CD4-positive, alpha-beta T cell treated with Interleukin-17A for 4 hours (primary cell): ENCODE data around the gene CHRNA4.
"Not testable (repeated sequence)": the region's sequence is repeated elsewhere in the genome, so short reads cannot be mapped to it uniquely, and the experiment has no call there.

ENCODE experiments used
- DNase-seq: peaks from one replicate; pipeline ENCODE4 v3.0.0-alpha.2; 2020; ENCODE audit warnings: mixed read lengths

CHRNA4 gene

DNA sequence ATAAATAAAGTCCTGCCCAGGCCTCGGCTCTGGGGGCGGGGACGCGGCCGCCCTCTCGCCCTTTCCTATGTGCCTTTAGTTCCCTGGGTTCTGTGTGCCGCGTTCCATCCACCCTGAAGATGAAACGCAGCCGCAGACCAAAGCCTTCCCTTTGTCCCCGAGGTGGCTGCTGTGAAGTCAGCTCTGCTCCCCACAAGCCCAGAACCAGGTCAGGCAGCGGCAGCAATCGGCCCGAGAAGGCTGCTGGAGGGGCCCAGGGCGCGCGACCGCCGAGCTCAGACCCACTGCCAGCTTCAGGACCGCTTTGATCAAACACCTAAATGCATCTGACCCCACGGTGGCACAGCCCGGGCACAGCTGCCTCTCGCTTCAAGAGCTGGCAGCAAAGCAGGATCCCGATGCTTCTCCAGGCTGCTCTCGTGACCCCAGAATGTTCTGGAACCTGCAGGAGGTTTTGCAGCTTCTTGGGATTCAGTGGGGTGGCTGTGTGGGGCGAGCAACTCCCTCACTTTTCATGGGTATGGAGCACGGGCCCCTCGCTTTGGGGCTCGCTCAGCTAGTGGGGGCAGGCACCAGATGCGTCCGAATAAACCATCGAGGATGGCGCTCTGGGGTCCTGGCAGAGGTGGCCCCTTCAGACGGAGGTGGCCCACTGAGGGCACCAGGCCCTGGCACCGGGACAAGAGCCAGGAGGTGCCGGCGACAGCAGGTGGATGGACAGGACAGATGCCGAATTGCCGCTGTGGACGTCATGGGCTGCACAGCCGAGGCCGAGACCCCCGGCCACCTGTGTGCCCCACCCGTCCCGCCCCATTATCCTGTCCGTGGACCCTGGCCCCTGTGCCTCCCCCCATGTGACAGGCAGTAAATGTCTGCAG is 13.0 kb downstream of the CHRNA4 start:
- DNase-seq, result no peak

DNA sequence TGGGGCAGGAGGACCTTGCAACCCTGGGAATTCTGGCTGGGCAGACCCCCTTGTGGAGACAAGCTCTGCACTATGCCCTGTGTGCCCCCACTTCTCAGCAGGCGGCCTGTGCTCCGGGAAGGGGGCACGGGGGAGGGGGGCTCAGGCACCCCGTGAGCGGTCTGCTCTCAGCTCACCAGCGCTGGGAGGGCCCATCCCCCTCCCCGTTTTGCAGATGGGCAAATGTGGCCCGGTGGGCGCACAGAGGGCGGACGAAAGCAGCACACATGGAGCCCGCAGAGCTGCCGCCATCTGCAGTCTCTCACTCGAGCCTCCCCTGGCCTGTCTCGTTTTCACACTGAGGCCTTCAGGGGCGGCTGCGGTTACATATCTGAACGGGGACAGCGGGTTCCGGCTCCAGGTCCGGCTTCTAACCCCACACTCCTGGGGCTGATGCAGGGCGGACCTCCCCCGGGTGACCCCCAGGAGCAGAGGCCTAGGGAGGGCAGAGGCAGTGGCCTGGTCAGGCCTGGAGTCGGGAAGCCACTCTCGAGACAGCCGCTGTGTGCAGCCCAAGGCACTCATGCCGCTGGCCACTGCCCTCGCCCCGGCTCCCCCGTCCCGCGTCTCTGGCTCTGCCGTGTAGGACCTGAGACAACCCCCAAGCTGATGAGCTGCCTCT is 13.9 kb downstream of the CHRNA4 start:
- DNase-seq, result no peak

DNA sequence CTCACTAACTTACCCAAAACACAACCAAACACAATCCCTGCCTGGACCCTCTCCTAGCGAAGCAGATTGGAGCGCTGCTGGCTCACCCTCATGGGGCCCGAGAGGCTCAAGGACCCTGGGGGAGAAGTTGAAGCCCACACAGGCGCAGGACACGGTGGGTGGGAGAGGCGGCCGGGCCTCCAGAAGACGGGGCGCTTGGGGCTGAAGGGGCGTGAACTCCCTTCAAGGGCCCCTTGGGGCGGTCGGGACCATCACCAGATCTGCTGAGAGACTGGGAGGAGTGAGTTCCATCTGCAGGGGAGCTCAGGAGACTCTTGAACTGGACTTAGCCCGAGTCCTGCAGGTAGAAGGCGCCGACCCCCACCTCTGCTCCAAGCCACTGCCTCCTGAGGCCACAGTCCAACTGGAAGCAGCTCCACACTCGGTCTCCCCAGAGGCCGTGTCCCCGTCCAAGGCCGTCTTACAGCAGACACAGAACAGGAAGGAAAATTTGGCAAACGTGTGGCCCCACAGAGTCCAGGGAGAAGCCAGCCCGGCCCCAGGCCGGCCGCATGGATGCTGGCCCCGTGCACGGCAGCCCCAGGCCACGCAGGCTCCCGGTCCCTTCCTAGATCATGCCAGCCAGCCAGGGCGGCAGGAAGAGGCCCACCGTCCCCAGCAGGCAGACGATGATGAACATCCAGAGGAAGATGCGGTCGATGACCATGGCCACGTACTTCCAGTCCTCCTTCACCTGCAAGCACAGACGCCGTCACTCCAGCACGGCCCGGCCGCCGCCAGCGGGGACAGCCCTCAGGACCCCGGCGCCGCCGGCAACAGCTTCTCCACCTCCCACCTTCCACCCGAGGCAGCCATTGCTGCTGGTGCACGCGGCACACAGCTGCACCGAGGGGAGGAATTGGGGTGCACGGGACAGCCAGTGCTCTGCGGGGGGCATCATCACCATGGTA is 14.7 kb downstream of the CHRNA4 start:
- no peak for DNase-seq

DNA sequence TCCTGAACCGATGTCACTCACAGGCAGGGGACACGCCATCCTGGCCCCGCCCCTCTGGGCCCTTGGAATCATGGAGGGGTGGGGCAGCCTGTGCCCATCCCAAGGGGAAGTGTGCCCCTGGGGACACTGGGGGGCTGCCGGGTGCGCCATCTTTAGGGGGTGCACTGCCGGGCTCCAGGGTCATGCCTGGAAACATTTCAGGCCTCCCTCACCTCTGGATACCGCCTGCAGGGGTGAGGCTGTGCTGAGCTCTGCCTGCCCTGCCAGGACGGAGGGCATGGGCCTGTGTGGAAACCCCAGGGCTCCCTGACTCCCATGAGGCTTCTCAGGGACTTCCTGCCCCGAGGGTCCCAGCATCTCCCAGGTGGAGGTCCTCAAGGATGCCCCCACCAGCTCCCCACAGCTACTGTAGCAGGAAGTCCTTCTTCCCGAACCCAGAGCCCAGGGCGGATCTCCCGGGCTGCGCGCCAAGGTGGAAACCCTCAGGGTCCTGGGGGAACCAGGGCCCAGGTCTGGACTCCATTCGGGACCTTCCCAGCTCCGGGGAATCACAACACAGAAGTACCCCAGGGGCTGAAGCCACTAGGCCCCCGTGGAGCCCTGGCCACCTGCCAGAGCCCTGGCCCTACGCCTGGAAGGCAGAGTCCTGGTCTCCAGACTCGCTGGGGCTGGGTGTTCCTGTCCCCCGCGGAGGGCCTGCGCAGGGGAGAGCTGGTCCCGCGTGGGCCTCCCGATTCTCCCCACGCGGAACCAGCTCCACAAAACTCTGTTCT is 15.6 kb downstream of the CHRNA4 start:
- DNase-seq, result no peak

DNA sequence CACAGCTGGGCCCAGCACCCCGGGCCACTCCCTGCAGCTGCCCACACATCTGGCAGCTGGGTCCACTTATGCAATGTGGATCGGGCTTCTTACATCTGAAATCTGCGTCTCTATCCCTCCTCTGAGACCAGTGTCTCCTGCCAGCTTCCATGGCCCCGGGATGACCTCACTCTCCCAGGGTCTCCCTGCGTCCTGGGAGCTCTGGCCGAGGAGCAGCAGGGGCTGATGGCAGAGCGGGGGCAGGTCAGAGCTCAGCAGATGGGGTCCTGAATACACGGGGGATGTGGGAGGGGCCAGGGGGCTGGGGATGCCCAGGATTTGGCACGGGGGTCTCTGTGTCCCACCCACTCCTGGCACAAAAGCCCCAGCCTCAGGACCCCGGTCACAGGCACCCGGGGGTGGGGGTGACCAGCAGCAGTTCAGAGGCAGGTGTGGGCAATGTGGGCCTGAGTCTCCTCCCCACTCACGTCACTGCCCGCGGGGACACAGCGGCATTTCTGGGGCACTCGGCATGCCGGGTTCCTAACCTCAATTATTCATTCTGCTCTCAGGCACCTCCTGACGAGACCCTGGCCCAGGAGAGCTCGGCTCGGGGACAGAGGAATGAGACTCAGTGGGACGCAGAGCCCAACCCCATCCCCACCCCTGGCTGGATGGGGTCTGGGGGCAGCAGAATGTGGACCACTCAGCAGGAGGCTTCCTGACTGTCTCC is 16.4 kb downstream of the CHRNA4 start:
- no peak for DNase-seq

DNA sequence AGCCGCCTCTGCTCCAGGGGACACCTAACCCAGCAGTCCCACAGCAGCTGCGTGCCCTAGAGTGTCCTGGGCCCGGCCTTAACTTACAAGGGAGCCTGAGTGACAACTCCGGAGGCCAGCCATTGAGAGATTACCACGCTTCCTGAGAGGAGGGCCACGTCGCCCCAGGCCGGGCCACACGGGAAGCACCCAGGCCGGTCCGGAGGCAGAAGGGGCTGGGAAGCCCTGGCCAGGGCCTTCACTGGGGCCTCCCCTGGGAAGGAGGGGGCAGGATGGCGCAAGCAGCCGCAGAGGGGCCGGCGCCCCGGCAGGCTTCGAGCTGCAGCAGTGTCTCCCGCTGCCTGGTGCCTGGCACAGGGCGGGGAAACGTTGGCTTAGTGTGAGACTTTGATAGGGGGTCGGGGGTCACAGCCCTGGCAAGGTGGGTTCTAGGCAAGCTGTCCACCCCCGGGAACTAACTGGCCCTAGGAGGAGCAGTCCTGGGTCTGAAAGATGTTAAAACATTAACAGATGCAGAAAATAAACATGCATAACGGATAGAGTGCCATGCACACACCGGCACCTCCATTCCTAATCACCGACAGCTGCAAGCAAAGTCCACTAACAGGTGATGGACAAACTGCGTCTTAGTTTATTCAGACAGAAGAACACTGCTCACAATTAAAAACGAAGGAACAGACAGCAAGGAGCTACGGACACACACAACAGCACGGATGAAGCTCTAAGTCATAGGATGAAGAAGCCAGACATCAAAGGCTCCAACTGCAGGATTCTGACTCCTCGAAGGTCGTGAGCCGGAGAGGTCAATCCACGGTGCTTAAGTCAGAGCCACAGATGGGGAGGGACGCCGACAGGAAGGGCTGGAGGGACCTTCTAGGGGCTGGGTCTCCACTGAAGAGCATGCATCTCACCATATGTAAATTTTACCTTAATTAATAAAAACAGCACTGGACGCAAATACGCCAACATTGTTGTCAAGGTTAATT is 17.4 kb downstream of the CHRNA4 start:
- no peak for DNase-seq

DNA sequence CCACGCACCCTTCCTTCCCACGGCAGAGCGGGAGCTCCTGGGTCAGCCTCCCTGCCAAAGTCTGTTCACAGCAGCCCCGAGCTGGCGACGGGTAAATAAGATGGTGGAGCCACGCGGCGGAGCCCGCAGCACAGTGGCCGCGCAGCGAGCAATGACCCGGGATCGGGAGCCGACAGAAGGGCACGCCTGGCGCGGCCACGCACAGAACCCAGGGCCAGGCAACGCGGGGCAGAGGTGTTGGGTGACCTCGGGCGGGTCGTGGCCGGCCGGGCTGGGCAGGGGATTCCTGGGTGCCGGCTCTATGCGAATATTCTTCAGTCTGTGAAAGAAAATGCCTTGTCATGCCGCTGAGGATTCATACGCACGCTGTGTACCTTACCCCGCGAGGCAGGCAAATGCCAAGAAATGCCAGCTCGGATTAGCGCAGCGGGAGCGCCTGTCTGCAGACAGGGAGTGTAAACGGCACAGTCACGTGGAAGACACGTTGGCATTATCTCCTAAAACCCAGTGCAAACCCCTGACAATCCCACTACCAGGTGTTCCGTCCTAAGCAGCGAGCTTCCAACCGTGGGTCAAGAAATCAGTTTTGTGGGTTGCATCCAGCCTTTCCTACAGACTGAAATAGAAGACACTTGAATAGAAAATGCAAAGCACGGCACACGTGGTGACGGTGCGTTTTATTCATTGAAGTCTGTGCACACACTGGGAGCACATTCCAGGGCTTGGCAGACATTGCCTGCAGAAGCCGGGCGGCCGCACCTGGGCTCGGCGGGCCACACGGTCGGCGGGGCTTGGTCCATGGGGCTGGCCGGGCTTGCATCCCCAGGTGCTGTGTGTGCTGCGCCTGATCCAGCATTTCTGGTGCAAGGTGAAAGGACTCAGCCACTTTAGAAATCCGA is 18.3 kb downstream of the CHRNA4 start:
- DNase-seq, result no peak

DNA sequence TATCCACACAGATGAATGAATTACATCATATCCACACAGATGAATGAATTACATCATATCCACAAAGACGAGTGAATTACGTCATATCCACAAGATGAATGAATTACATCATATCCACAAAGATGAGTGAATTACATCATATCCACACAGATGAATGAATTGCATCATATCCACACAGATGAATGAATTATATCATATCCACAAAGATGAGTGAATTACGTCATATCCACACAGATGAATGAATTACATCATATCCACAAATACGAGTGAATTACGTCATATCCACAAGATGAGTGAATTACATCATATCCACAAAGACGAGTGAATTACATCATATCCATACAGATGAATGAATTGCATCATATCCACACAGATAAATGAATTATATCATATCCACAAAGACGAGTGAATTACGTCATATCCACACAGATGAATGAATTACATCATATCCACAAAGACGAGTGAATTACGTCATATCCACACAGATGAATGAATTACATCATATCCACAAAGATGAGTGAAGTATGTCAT is 20.9 kb downstream of the CHRNA4 start:
- DNase-seq, result not testable (repeated sequence)

DNA sequence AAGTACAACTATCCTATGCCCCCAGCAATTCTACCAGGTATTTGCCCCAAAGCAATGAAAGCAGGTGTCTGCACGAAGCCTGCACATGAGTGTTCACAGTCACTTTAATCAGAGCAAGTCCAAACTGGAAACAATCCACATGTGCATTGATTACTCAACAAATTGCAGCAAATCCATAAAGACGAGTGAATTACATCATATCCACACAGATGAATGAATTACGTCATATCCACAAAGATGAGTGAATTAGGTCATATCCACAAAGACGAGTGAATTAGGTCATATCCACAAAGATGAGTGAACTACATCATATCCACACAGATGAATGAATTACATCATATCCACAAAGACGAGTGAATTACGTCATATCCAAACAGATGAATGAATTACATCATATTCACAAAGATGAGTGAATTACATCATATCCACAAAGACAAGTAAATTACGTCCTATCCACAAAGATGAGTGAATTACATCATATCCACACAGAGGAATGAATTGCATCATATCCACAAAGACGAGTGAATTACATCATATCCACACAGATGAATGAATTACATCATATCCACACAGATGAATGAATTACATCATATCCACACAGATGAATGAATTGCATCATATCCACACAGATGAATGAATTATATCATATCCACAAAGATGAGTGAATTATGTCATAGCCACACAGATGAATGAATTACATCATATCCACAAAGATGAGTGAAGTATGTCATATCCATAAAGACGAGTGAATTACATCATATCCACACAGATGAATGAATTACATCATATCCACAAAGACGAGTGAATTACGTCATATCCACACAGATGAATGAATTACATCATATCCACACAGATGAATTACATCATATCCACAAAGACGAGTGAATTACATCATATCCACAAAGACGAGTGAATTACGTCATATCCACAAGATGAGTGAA is 21.7 kb downstream of the CHRNA4 start:
- not testable (repeated sequence) for DNase-seq

DNA sequence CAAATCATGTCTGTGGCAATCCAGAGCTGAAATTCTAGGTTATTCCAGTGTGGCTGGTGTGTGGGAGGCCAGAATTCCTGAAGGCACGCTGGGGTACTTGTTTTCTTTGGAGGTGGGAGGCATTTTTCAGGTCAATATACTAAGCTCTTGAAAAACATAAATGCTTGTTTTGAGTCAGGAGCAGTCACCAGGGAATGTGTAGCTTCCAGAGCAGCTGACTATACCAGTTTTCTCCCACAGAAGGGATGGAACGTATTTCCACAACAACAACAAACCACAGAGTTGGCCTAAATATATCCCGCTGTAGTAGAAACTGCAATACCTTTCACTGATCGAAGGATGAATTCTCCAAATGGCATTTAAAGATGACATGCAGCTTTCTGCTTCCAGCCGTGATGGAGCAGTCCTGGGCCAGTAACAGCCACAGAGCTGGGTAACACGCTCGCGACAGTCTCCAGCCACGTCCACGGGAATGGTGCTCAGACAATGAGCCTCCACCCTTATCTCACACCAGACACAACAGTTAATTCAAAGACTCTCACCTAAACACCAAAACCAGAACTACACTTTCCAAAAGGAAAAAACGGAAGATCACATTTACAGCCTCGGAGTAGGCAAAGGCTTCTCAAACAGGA is 23.2 kb downstream of the CHRNA4 start:
- no peak for DNase-seq

DNA sequence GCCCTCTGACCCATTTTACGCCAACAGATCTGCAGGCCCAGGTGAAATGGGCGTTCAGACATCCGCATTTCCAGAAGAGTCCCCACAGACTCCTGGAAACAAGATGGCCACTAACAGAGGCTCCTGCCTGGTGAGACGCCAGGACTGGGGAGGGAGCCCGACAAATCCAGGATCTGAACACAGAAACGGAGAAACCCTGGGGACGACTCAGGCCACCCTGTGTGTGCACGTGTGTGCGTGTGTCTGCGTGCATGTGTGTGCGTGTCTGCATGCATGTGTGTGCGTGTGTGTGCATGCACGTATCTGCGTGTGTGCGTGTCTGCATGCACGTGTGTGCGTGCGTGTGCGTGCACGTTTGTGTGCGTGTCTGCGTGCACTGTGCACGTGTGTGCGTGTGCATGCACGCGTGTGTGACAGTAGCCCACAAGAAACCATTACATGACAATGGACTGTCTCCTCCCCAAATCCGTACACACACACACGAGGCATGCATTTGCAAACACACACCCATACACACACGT is 24.9 kb downstream of the CHRNA4 start:
- no peak for DNase-seq

DNA sequence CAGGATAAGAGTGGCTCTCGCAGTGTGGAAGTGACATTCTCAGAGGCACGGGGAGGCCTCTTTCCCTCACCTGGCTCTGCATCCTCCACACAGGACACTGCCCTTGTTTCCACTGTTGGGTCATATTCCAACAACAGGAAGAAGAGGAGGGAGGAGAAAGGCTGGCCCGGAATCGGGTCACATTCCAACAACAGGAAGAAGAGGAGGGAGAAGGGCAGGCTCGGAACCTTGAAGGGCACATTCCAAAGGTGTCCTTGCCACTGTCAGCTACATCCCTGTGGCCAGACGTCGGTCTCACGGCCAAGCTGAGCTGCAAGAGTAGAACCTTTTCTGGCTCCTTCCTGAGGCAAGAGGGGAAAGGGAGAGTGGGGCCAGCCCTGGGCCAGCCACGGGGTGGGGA is 25.4 kb downstream of the CHRNA4 start:
- DNase-seq, result no peak

DNA sequence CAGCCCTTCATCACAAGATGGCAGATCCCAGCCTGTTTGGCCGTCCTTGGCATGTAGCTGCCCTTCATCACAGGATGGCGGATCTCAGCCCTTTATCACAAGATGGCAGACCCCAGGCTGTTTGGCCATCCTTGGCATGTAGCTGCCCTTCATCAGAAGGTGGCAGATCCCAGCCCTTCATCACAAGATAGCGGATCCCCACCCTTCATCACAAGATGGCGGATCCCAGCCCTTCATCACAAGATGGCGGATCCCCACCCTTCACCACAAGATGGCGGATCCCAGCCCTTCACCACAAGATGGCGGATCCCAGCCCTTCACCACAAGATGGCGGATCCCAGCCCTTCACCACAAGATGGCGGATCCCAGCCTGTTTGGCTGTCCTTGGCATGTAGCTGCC is 26.1 kb downstream of the CHRNA4 start:
- DNase-seq, result not testable (repeated sequence)

DNA sequence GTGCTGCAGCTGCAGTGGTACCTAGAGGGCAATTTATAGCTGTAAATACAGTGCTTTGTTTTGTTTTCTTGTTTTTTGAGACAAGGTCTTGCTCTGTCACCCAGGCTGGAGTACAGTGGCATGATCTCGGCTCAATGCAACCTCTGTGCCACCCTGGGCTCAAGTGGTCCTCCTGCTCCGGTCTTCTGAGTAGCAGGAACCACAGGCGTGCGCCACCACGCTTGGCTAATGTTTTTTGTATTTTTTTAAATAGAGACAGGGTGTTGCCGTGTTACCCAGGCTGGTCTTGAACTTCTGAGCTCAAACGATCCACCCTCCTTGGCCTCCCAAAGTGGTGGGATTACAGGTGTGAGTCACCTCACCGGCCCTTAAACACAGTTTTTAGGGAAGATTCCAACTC is 26.8 kb downstream of the CHRNA4 start:
- DNase-seq, result no peak

DNA sequence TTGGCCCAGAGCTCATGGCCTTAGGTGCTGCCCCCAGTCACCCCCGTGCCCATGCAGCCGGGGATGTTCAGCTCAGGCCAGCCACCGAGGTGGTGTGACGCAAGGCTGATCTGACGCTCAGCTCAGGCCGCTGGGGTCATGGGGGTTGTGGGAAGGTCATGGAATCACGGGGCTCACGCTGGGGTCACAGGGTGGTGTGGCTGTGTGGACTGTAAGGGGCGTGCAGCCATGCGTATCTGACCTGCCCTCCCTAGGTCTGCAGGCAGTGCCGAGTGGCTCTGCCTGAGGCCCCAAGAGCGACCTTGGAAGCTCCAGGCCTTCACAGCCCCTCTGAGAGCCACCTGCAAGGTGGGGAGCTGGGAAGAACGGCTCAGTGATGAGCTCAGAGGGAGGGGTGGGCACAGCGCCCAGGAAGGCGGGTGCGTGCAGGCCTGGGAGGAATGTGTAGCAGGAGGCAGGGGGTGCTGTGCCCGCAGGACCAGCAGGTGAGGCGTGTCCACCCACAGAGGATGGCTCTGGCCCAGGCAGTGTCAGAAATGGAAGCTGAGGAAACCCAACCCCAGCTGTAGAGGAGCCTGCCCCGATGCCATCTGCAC is 27.8 kb downstream of the CHRNA4 start:
- no peak for DNase-seq

DNA sequence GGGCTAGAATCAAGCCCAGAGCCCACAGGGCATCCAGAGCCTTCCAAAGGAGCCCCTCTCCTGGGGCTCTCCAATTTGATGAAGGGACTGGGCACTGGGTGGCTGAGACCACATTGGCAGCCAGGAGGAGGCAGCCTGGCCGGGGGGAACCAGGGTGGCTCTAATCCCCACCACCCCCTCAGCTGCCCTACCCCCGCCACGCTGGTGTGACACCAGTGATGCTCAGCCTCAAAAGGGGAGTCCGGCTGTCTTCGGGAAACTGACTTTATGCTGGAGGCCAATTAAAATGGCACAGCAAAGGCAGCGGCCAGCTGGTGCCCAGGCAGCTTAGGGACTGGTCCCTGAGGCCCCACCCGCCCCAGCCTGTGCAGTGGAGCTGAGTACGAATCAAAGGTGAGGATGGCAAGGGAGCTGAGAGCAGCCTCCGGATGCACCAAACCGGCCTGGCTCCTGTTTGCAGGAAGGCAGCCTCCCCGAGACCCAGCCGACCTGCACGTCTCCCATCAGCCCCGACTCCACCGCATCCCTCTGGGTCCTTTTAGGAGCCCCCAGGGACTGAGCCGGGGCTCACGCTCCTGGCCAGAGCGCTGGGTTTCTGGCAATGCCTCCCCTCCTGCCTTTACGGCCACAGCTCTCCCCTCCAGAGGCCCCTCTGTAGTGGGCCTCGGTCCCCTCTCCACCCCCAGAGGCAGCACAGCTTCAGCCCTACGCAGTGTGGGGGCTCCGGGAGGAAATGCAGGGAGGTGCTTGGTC is 28.5 kb downstream of the CHRNA4 start:
- no peak for DNase-seq
